ENCODE measurements around the gene MEIS3. TPM values are rescaled to one million over a fixed set of nuclear protein-coding genes. Genes with fewer than 3 reads are reported as not detected.

The MEIS3 gene
- total and polyA plus RNA-seq, 10 of the 15 experiments (the other 5 are each of a cell fraction or from before 2014, with no cell fraction given) = 0.05 to 0.23 TPM; not detected in 8

- ChIA-PET RAD21 (ENCODE audit: unreplicated experiment) (interaction anchor here (0.8 to 3.4 kb wide), 10 partner anchors 36 to 181 kb away, joined by 3 to 21 read pairs (median 4); partner anchors contain the start of genes C5AR1 and DHX34), CTCF (interaction anchor here (0.6 to 3.4 kb wide), 28 partner anchors 8 to 478 kb away, joined by 3 to 83 read pairs (median 4); partner anchors contain the start of gene DHX34), POLR2A (no interaction called here), SMC1A (ENCODE audit: uncharacterized antibody, unreplicated experiment) (interaction anchor here (0.7 to 3.1 kb wide), 9 partner anchors 37 to 117 kb away, joined by 3 to 28 read pairs (median 5); partner anchors contain the start of genes C5AR1, DHX34 and INAFM1)
- no TSS peak for BruUV-seq (replicated peaks)
- Histone ChIP-seq H4K20me1 (ENCODE audit: control insufficient read depth, insufficient read depth) (no peaks in the 10 kb centered on the region), H3K4me3 (no peak overlapping the region), H2AFZ (ENCODE audit: control insufficient read depth, low read depth, low read length) (peak overlapping the region; percentile 37; the same call in 1 of the 2 replicates), H3K4me2 (ENCODE audit: control insufficient read depth, insufficient read depth) (peak overlapping the region; percentile 34; the same call in 1 of the 2 replicates), H3K9me3 (replicated peaks; ENCODE audit: control insufficient read depth, insufficient read depth, low read length) (no peaks in the 10 kb centered on the region), H3K27me3 (replicated peaks in 1 of 2; ENCODE audit: control insufficient read depth in 2 of 2, insufficient read depth in 2 of 2, low read length in 1 of 2) (no peaks in the 10 kb centered on the region), H3K36me3 (ENCODE audit: control insufficient read depth in 2 of 2, insufficient read depth in 2 of 2, low read length in 1 of 2) (no peaks in the 10 kb centered on the region), H3K9ac (ENCODE audit: control insufficient read depth, insufficient read depth, low read length) (no peak overlapping the region), H3K79me2 (ENCODE audit: control insufficient read depth, insufficient read depth, low read length) (no peaks in the 10 kb centered on the region), H3K4me1 (ENCODE audit: control insufficient read depth, insufficient read depth, low read length) (no peaks in the 10 kb centered on the region), H3K27ac (ENCODE audit: control insufficient read depth, insufficient read depth) (no peak overlapping the region; the same call in 1 of the 2 replicates)
- DNase-seq (ENCODE audit: low read depth, low spot score) (peak; percentile 12), ATAC-seq (peak; percentile 98), FAIRE-seq (peak; percentile 73)
- intact Hi-C loops (cut with micrococcal nuclease; ENCODE audit: unreplicated experiment) = loop anchor here (1.0 to 5.0 kb wide), 4 partner anchors 36 to 103 kb away; partner anchors contain the start of gene DHX34
- WGBS (ENCODE audit: insufficient coverage, insufficient replicate concordance, low lambda C conversion rate, missing lambda C conversion rate) = 23% methylated on average over 15 of the region's 15 CpGs
- in situ Hi-C loops (cut with MboI) = no loop called here
- TF ChIP-seq YY1 (IDR thresholded peaks at IDR 0.05; ENCODE audit: low read depth, low read length) = peak; percentile 32; the same call in 1 of the 2 replicates
- no peak for TF ChIP-seq BMI1 (IDR thresholded peaks at IDR 0.05; ENCODE audit: borderline replicate concordance)
- no peak for TF ChIP-seq ATF2 (IDR thresholded peaks at IDR 0.05; ENCODE audit: low read length)
- peak; percentile 86 to 92 (median 88) for TF ChIP-seq CTCF (IDR thresholded peaks at IDR 0.05 in 2 of 3, conservative IDR thresholded peaks at IDR 0.05 in 1 of 3; ENCODE audit: control insufficient read depth in 2 of 3, extremely low read depth in 1 of 3, insufficient read depth in 1 of 3, low read depth in 3 of 3, low read length in 3 of 3)
- TF ChIP-seq RAD21 (IDR thresholded peaks at IDR 0.05; ENCODE audit: insufficient read depth, low read depth, low read length) = peak; percentile 73
- no peak for TF ChIP-seq TBL1XR1 (IDR thresholded peaks at IDR 0.05; ENCODE audit: low read depth, low read length)
- TF ChIP-seq NRF1 (conservative IDR thresholded peaks at IDR 0.05; ENCODE audit: low read depth, low read length) = no peak
- TF ChIP-seq SMC3 (IDR thresholded peaks at IDR 0.05; ENCODE audit: borderline replicate concordance, low read length) = peak; percentile 85
These were observed 27.7 kb downstream of the MEIS3 start for GRCh38 chr19:47391510-47392223.
